Stimulated activated CD4-positive, alpha-beta T cell treated with anti-CD3 and anti-CD28 coated beads, Interleukin-2, amount 100 ng/mL, for 24 hours (primary cell): ENCODE measurements around the gene SBK2.

Source experiments
- DNase-seq, 2 donors: peaks; one replicate each; pipeline ENCODE4 v3.0.0-alpha.2; 2020

The SBK2 gene

DNA sequence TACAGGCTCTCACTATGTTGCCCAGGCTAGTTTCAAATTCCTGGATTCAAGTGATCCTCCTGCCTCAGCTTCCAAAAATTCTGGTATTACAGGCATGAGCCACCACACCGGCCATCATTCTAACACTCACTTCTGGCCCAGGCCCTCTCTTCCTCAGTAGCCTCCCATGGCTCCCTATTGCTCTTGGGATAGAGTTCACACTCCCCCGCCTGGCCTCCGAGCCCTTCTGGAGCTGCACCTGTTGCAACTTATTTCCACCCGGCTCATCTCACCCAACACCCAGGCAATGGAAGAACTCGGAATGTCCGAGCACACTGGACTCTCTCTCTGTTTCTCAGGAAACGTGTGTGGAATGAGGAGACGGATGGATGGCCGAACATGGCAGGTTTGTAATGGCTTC is 17.4 kb upstream of the SBK2 start:
- no peak for DNase-seq

DNA sequence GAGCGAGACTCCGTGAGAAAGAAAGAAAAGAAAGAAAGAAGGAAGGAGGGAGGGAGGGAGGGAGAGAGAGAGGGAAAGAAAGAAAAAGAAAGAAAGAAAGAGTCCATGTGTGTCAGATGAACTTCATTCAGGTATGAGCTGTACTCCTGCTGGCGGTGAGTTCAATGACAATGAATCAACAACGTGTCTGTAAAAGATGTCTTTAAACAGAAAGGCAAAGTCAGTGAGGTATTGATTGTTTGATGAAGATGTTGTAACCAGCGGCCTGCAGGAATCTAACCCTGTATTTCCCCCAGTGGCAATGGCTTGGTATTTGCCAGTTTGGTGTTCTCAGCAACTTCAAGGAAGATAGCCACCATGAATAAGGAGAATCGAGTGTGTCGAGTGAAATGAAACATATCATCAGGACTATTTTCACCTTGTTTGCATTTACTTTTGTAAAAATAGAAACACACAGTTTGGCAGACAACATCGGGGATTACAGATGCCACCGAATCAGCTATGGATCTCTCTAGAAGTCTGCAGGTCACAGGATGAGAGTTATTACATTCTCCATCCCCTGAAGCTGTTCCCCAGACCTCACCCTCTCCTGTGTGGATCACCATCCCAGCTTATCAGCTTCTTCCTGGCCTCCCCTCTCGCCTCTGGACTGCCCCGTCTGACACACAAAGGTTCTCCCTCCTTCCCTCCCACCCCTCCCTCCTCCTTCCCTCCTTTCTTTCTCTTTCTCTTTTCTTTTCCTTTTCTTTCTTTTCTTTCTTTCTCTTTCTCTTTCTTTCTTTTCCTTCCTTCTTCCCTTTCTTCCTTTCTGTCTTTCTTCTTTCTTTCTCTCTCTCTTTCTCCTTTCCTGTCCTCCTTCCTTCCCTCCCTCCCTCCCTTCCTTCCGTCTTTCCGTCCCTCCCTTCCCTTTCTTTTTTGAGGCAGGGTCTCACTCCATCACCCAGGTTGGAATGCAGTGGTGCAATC is 16.6 kb upstream of the SBK2 start:
- no peak for DNase-seq

DNA sequence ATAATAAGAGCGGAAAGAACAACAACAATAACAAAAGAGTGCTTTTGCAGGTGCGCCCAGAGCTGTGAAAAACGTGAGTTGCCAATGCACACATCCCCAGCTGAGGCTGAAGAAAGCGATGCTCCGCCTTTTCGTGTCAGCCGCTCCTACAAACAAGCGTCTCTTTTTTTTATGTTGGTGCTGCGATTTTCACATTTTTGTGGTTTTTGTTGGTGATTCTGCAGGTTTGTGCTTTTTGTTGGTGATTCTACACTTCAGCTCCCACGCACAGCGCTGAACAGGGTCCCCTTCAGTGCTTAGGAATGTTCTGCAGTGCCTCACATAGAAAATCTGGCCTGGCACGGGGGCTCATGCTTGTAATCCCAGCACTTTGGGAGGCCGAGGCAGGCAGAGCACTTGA is 15.7 kb upstream of the SBK2 start:
- DNase-seq = no peak

DNA sequence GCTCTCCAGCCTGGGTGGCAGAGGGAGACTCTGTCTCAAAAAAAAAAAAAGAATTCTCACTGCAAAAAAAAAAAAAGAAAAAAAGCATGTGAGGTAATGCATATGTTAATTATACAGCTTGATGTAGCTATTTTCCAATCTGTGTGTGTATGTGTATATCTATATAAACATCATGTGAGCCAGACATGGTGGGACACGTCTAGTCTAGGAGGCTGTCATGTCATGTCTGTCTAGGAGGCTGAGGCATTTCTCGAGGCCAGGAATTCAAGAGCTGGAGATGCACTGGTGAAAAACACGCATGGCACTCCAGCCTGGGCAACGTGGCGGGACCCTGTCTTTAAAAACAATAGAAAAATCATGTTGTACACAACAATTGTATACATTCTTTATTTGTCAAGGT is 15.3 kb upstream of the SBK2 start:
- no peak for DNase-seq

DNA sequence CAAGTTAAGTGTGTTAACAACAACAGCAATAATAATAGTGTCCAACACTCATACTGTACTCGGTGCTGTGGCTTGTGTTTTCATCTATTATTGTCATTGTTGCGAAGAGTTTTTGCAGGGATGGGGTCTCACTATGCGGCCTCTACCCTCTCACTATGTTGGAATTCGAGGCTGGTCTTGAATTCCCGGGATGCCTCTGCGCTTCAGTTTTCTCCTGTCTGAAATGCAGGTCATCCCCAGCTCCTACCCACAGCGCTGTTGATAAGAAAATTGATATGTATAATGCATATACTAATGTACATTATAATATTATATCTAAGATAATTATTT is 13.4 kb upstream of the SBK2 start:
- no peak for DNase-seq

DNA sequence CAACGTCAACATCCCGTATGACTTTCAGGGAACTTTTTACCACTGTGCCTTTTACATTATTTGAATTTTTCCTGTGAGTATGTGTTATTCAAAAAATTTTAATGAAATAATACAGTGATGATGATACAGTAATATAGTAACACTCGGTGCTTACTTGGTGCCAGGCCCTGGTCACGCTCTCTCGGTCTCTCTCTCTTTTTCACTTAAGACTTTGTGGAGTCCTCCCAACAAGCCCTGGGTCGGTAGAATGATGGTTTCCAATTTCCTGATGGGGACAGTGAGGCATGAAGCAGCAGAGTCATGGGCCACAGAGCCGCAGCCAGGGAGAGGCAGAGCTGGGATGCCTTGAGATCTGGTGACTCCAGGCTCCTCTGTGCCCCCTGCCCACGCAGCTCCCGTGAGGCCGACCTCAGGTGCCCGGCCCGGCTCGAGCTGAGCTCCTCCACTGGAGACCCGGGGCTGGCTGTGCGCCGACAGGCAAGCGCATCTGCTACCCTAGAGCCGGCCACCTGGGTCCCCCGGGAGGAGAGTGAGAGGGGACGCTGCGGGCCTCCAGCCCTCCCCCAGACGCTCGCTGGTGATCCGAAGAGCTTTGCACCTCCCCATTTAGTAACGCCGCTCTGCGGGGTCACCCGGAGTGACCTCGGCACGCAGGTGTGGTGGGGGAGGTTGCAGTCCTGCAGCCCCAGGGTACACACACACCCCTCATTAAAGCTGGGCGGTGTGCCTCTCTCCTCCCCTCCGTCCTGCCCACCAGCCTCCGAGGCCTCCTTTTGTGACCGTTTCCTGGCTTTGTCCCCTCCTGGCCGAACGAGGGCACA is 12.8 kb upstream of the SBK2 start:
- no peak for DNase-seq

DNA sequence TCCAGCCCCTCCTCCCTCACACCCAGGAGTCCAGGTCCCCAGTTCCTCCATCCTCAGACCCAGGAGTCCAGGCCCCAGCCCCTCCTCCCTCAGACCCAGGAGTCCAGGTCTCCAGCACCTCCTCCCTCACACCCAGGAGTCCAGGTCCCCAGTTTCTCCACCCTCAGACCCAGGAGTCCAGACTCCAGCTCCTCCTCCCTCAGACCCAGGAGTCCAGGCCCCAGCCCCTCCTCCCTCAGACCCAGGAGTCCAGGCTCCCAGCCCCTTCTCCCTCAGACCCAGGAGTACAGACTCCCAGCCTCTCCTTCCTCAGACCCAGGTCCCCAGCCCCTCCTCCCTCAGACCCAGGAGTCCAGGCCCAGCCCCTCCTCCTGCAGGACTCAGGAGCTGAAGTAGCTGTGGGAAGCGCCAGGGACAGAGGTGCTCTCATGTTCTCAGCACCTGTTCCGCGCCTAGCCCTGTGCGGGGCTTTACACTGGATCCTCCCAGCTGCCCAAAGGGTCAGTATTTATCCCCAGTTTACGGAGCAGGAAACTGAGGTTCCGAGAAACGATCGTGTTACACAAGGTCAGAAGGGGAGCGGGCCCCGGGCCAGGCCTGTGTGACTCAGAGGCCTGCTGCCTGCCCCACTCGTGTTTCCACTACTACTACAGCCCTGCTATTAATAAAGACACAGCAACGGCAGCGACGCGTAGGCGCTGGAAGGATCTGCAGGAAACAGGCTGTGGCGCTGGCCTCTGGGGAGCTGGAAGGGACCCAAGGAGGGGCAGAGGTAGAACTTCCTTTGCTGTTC is 10.1 kb upstream of the SBK2 start:
- DNase-seq = no peak

DNA sequence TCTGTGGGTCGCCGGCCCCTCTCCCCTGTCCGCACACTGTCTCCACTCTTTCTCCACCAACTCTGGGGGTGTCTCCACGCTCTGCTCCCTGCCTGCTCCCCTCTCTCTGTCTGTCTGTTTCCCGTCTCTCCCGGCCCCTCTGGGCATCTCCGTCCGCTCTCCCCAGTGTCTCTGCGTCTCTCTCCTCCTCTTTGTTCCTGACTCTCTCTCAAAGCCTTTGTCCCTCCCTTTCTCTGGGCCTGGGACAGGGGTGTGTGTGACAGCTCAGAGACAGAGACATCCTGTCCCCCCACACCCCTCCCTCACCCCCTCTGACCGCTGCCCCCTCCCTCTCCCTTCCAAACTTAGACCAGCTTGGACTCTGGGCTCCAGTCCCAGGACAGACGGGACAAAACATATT is 9.1 kb upstream of the SBK2 start:
- no peak for DNase-seq

DNA sequence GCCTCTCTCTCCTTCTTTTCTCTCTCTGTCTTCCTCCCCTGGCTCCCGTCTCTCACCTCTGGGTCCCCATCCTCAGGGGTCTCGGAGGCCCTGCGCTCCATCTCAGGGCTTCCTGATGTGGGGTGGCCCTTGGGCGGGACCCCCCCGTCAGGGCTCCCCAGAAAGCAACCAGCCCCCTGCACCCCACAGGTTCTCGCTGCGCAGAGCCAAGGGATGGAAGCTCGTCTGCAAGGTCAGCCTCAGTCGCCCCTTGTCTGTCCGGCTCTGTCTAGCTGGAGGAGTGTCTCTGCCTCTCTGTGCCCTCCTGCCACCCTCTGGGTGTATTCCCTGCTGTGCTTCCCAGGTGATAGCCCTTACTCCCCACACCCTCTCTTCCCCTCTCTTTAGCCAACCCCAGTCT is 8.5 kb upstream of the SBK2 start, which contains the start of gene SBK3:
TSS of gene SBK3 (minus strand) at position 101 of the 400 bp plus-strand sequence. CDS start at position 101, 0 bp downstream.
- DNase-seq = no peak

DNA sequence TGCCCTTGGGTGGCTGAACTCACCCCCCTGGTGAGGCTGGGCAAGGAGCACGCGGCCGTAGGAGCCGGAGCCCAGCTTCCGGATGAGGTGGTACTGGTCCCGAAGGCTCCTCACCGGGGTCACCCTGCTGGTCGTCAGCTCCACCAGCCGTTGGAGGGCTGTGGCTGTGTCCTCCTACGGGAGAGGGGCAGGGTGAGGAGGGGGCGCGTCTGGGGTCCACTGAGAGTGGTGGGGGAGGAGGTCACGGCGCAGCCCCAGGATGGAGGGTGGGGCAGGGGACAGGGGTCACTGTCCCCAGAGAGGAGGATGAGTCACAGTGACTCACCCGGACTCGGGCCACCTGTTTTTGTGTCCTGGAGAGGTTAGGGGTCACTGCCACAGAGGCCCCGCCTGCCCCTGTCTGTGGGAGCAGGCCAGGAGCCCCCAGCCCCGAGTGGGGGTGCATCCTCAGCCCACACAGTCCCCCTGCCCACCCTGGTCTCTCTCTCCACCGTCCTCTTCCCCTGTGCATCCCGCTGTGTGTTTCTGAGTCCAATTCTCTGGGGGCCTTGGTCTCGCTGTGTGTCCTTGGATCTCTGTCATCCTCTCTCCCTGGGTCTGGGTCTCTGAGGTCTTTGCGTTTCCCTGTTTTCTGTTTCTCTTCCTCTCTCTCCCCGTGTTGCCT is 8.0 kb upstream of the SBK2 start:
- DNase-seq = no peak

DNA sequence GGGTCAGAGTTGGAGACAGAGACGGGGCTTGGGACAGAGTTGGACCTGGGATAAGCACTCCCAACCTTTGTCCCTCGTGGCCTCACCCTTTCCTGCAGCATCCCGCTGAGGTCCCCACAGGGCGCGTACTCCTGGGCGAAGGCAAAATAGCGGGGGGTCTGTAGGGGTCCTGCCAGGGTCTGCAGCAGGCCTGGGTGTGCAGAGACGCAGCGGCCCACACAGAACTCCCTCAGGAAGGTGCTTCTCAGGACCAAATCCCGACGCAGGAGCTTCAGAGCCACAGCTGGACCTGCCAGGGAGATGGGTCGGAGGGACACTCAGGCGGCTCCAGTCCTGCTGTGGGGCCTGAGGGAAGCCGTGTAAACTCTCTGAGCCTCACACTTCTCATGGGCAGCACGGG is 7.1 kb upstream of the SBK2 start:
- no peak for DNase-seq

DNA sequence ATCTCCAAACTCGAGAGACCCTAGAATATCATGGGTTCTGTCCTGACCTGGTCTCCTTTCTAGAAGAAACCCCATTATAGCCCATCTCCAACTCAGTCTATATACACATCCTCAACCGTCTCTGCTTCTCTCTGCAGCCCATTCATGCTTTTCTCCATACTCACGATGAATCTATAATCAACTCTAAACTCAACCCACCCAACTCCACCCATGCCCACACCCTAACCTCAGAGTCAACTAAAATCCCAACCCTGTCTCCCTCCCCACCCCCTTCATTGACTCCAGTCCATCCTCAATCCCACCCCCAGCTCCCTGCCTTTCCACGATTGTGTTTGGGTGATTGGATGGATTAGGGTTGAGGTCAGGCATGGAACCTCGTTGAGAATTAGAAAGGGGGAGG is 6.6 kb upstream of the SBK2 start:
- no peak for DNase-seq

DNA sequence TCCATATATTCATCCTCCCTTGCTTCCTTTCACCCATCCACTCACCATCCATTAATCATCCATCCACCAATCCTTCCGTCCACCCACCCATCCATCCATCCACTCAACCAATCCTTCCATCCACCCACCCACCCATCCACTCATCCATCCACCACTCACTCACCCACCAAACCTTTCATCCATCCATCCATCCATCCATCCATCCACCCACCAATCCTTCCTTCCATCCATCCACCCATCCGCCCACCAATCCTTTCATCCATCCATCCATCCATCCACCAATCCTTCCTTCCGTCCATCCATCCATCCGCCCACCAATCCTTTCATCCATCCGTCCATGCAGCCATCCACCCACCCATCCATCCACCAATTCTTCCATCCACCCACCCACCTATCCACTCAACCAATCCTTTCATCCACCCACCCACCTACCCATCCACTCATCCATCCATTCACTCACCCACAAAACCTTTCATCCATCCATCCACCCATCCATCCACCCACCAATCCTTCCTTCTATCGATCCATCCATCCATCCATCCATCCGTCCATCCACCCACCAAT is 5.4 kb upstream of the SBK2 start:
- DNase-seq = no peak

DNA sequence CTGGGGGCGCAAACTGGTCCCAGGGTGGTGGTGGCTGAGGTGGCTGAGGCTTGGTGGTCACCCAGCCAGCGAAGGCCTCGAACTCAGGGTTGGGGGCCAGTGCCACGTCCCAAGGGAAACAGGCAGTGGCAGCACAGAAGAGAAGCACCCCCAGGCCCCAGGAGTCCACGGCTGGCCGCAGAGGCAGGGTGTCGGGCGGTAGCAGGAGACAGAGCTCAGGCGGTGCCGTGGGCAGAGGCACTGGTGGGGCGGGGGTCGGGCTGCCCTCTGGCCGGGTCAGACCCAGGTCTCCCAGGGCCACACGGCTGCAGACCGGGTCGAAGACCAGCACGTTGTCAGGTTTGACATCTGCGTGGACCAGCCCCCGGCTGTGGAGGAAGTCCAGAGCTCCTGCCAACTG is 4.2 kb upstream of the SBK2 start:
- no peak for DNase-seq

DNA sequence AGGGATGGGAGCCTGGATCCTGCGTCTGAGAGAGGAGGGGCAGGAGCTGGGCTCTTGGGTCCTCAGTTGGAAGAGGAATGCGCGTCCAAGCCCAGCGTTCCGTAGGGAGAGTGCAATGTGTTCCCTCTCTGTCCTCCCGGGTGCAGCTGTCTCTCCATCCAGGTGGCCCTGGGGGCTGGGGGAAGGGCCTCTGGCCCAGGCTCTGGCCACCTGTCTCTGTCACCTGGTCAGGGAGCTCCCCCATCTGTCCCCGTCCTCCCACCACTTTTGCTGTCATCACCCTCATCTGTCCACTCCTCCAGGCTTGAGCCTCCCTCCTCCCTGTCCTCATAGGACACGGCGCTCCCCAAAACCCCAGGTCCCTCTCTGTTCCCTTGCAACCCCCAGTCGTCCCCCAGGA is 3.7 kb upstream of the SBK2 start:
- no peak for DNase-seq

DNA sequence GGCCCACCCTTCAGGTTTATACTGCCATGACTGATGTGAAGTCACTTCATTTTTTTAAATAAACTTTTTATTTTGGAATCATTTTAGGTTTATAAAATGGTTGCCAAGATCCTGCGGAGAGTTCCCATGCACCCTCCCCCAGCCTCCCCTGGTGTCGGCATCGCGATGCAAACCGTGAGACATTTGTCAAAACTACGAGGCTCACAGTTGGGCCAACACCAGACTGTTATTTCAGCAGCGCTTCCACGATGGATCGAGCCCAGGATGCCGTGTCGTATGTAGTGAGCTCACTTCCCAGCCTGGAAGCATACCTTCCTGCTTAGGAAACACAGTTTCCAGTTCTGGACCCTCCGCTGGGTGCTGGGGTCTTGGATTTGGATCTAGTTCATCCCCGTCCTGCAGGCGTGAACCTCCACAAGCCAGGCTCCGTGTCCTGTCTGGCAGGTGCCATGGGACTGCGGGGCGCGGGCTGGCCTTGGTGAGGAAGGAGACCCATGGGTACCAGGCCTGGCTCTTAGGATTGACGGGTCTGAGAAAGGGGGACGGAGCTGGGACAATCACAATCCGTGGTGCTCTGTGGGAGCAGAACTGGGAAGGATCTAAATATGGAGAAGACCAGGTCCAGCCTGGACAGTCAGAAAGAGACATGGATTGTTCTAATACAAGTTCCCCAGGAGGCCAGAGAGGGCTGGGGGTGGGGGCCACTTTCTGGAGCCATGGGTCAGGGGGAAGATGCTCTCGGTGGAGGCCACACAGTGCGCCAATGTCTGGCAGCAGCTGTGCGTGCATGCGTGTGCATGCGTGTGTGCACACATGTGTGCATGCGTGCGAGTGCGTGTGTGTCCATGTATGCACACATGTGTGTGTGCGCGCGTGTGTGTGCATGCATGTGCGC is 2.4 kb upstream of the SBK2 start:
- no peak for DNase-seq

DNA sequence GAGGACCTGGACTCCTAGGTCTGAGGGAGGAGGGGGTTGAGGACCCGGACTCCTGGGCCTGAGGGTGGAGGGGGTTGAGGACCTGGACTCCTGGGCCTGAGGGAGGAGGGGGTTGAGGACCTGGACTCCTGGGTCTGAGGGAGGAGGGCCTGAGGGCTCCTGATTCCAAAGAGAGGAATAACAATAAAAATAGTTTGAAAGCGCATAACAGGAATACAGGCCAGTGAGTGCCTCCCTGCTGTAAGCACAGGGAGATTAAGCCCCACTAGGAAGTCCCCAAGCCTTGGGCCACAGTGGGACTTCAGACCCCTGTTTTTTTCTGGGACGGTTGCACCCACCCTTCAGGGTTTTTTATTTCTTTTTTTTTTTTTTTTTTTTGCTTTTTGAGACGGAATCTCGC is 1.2 kb upstream of the SBK2 start:
- DNase-seq = no peak

DNA sequence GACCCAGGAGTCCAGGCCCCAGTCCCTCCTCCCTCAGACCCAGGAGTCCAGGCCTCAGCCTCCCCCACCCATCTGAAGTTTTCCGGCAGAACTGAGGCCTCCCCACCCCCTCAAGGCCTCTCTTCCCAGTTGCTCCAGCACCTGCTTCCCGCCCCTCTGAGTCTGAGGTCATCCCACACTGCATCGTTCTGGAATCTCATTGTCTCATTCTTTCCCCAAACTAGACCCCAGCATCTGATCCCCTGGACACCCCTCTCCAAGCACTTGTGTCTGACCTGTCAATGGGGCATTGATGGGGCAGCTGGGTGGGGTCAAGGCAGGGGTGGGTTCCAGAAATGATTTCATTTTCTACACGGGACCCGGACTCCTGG is 793 bp upstream of the SBK2 start:
- no peak for DNase-seq

DNA sequence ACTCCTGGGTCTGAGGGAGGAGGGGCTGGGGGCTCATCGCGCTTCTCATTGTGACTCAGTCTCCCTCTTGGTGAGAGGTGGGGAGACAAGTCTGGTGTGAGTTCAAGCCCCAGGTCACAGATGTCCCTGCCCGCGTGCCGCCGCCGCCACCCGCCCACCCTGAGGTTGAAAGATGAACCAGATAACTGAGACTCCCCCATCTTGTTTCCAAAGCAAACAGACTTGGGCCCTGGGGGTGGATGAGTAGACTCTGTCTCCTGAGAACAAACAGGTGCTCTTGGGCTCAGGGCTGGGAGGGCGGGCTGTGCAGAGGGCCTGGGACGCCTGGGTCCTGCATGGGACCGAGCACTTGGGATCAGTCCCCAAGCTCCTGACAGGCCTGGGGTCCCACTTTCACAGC is 567 bp downstream of the SBK2 start:
- DNase-seq = no peak

DNA sequence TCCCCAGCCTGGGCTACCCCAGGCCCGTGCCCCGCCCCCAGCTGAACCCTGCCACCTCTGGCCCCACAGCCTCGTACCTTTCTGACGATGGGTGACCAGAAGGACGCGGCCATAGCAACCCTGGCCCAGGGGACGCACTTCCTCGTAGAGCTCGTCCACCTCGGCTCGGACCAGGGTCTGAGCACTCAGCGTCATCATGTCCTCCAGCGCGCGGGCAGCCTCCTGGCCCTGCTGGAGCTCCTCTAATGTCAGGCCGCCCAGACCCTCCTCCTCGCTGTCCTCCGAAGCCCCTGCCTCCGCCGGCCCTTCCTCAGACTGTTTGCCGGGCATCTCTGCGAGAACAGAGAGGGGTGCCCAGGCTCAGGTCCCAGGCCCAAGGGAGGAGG is 975 bp downstream of the SBK2 start:
- no peak for DNase-seq

DNA sequence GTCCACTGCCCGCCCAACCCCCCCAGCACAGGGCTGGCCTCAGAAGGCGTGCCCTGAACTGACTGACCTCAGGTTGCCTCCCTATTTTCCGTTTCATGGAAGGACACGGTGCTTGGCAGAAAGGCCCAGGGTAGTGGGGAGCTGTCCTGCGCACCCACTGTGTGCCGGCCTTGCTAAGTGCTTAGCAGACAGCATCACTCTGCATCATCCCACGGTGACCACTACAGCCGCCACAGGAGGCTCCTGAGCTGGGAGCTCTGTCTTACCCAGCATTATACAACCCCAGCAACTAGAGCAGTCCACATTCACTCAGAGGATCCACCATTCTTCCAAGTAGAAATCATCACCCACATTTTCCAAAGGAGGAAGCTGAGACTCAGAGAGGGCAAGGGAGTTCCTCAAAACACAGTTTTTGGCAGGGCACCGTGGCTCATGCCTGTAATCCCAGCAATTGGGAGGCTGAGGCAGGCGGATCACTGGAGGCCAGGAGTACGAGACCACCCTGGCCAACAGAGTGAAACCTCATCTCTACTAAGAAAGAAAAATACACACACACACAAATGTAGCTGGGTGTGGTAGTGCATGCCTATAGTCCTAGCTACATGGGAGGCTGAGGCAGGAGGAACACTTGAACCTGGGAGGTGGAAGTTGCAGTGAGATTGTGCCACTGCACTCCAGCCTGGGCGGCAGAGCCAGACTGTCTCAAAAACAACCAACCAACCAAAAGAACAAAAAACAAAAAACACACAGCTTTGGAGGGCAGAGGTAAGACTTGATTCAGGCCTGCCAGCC is 1.6 kb downstream of the SBK2 start:
- no peak for DNase-seq
